Measurements from ENCODE around the gene PARP3.
A peak's percentile ranks its signal among the peaks of the same experiment; 100 is the strongest.
"Not testable (repeated sequence)": the region's sequence is repeated elsewhere in the genome, so short reads cannot be mapped to it uniquely, and the experiment has no call there.

PARP3 gene

DNA sequence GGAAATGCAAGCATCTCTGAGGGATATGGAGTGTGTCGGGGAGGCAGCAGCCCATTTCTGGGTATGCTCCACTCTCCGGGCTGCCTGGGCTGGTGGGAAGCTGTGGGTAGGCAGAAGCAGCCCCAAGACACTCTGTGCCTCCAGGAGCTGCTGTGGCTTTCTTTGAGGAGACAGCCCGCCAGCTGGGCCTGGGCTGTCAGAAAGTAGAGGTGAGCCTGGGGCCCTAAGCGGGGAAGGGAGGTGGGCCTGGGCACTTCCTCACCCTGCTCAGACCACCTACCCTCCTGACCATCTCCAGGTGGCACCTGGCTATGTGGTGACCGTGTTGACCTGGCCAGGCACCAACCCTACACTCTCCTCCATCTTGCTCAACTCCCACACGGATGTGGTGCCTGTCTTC is 42.9 kb downstream of the PARP3 start:
- no peak for DNase-seq (ENCODE audit: low read depth)

DNA sequence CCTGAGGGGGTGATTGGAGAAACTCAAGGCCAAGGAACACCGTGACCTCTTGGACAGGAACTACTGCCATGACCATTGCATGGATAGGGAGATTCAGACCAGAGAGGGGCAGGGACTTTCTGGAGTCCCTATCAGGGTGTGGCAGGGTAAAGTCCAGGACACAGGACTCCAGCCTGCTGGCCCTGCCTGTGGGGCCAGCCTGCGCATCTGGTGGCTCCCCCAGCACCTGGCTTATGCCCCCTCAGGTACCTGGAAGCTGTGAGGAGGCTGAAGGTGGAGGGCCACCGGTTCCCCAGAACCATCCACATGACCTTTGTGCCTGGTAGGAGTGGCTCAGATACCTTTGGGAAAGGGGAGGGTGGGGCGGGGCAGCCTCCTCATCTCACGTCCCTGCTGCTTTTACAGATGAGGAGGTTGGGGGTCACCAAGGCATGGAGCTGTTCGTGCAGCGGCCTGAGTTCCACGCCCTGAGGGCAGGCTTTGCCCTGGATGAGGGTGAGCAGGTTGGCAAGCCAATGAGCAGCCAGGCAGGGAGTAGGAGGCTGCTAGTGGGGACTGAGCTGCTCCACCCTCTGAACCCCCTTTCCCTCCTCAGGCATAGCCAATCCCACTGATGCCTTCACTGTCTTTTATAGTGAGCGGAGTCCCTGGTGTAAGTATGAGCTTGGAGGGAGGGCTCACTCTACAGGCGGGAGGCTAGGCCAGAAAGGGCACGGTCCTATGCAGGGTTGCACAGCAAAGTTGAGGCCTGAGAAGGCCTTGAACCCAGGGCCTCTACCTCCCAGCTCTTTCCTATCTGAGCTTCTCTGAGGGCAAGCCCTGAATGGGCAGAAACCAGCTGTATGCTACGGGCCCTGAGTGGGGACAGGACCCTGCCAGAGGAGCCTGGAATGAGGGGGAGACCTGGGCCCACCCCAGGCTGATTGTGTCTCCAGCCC is 44.1 kb downstream of the PARP3 start:
- DNase-seq (ENCODE audit: low read depth): no peak

DNA sequence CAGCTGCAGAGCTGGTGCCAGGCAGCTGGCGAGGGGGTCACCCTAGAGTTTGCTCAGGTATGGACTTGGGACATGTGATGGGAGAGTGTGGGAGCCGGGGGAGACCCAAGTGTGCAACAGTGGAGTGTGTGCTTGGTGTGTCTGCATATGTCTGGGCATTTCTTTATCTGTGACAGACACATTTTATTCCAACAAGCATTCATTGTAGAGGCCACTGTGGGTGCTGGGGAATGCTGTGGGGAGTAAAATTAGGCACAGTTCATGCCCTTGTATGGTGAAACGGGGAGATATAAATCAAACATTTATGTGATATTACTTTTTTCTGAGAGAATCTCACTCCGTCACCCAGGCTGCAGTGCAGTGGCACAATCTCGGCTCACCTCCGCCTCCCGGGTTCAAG is 45.4 kb downstream of the PARP3 start:
- DNase-seq (ENCODE audit: low read depth): no peak

DNA sequence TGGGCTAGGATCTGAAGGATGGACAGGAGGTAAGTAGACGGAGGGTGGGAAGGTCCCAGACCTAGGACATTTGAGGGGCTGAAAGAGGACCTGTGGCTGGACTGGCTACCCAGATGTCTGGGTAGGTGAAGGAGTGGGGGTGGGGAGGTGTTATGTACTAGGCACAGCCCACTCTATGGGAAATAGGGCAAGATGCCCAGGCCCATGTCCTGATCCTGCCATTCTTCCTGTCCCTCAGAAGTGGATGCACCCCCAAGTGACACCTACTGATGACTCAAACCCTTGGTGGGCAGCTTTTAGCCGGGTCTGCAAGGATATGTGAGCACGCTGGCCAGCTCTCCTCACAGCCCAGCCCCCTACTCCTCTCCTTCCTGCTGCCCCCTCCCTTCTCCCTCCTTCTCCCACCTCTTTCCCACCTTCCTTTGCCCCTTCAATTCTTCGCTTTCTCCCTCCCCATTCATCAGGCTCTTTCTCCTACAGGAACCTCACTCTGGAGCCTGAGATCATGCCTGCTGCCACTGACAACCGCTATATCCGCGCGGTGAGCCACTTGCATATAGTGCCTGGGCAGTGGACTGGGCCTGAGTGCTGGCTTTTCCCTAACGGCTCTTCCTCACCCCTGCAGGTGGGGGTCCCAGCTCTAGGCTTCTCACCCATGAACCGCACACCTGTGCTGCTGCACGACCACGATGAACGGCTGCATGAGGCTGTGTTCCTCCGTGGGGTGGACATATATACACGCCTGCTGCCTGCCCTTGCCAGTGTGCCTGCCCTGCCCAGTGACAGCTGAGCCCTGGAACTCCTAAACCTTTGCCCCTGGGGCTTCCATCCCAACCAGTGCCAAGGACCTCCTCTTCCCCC is 46.4 kb downstream of the PARP3 start:
- no peak for DNase-seq (ENCODE audit: low read depth)

DNA sequence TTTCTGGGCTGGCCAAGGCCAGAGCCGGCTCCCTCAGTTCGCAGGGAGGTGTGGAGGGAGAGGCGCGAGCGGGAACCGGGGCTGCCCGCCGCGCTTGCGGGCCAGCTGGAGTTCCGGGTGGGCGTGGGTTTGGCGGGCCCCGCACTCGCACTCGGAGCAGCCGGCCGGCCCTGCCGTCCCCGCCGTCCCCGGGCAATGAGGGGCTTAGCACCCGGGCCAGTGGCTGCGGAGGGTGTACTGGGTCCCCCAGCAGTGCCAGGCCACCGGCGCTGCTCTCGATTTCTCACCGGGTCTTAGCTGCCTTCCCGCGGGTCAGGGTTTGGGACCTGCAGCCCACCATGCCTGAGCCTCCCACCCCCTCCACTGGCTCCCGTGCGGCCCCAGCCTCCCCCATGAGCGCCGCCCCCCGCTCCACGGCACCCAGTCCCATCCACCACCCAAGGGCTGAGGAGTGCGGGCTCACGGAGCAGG is 48.4 kb downstream of the PARP3 start:
- DNase-seq (ENCODE audit: low read depth): not testable (repeated sequence)

DNA sequence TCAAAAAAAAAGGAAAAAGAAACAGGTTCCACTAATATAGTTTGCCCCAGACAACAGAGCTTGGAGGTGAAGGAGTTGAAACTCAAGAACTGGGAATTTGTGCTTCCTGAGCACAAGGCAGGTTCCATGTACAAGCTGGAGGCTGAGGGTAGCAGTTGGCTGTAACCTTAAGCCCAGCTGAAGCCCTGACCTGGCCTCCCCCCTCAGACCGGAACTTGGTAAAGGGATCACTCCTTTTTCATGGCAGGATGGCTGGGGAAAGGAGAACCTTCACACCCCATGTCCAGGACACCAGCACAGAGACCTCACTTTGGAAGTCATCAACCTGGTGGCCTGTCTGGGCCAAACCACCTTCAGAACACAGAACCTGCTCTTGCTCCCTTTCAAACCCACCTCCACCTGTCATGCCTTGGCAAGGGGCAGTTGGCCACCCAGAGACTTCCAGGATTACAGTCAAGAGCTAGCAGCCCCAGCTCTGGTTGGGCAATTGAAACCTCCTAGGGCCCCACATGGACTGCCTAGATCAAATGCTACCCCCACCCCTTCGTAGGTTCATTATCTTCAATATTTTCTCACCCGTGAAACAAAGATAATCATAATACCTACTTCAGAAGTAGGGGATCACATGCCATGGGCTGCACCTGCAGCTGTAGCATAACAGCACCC is 50.0 kb downstream of the PARP3 start:
- no peak for DNase-seq (ENCODE audit: low read depth)

DNA sequence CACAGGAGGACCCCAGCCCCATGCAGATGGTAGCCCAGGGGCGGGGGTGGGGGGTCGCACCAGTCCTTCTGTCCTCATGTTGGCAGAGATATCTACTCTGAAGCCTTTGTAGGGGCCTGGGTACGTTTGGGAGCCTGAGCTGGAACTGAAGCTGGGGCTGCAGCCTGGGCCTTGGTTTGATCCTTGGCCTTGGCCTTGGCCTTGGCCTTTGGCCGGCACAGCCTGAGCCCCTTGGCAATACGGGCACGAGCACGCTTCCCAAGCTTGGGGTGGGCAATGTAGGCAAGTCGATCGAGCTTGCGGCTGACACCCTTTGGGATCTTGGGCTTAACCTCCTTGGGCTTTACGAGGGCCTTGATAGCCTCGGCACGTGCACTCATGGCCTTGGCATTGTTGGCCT is 51.5 kb downstream of the PARP3 start:
- DNase-seq (ENCODE audit: low read depth): not testable (repeated sequence)

DNA sequence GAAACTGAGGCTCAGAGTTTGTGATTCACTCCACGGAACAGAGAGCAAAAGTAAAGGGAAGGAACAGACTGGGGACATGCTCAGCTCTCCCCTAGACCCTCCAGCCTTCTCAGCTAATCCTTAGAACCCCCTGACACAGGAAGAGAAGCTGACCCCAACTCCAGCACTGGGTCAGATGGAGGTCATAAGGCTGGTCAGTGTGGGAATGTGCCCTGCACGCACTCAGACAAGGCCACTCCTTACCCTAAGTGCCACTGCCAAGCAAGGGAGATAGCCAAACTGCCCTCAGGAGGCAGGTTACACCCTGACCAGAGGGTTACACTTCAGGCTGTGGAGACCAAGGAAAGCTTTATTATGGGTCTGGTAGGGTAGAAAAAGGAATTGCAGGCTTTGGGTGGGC is 52.4 kb downstream of the PARP3 start:
- no peak for DNase-seq (ENCODE audit: low read depth)

DNA sequence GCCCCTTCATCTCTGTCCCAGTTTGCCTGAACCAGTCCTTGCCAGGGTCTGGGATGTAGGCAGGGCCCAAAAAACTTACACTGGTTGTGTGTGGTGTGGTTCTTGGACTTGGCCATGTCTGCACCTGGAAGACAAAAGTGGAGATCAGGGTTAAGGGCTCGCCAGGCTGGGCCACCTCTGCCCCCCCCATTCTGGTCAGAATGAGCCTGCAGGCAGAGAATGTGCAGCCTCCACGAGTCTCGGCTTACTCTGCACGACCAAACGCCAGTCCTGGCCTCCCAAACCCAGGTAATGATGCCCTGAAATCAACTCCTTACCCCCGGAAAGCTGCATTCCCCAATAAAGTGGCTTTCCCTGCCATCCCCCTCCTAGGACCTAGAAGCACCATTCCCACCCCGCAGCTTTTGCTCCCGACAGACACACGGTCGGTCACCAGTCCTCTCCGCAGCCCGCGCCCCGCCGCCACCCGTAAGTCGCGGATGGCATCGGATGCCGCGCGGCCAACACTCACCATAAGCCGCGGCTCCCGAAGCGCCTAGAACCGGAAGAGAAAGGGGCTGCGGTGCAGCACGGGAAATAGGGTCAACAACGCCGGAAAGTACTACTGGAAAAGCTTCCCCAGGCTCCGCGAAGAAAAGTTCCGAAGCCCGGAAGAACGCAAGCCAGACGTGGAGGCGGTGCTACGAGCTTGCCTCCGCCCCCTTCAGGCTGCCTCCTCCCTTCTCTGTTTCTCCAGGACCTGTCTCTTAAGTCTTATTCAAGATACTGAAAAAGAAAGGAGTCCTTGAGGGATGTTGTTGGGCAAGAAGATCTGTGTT is 53.4 kb downstream of the PARP3 start, which contains the start of gene RPL29:
Gene RPL29, minus strand, starts transcription at position 550 of the 818 bp plus-strand sequence. Its CDS starts 434 bp downstream, at position 116.
- DNase-seq (ENCODE audit: low read depth): peak; percentile 69

DNA sequence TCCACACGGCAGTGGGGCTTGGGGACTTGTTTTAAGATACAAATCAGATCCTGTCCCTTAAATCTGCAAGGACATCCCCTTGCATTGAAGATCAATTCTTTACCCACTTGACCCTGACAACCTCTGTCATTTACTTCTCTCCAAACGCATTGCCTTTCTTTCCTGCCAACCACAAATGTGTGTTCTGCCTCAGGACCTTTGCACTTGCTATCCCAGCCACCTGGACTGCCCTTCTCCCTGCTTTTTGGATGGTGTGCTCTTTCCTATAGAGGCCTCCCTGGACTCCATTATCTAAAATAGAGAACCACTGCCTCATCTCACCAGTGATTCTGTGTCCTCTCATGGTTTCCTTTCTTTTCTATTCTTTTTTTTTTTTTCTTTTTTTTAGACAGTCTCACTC is 55.0 kb downstream of the PARP3 start:
- DNase-seq (ENCODE audit: low read depth): no peak

DNA sequence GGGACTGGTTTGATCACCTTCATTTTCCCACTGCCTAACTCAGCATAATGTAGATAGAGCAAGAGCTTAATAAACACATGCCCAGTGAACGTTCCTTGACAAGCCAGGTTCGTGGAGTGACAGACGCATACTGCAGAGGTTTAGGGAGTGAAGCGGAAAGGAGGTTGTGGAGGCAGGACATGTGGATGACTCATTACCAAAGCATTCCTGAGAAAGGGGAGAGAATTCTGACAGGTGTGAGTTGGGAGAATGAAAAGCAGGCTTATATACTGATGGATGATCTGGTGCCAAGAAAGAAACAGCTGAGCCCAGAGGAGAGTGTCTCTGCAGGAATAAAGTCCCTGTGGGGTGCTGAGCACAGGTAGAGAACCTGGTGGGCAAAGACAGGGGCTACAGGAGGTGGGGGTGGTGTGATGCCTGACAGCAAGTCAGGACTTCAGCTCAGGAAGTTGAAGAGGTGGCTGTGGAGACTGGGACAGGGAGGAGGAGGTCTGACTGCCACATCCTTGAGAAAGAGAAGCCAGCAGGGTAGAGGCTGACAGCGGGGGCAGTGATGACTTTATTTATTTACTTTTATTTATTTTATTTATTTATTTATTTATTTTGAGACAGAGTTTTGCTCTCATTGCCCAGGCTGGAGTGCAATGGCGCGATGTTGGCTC is 55.9 kb downstream of the PARP3 start:
- DNase-seq (ENCODE audit: low read depth): no peak

All from stimulated activated CD8-positive, alpha-beta memory T cell treated with anti-CD3 and anti-CD28 coated beads, Interleukin-7, amount 100 ng/mL, for 24 hours (primary cell).